Thyroid gland (tissue), 4 donors: ENCODE data around the gene SNX8.

Experiments used
- CTCF ChIP-seq, 6 experiments: fragments of 200-600 bp in 3 of 6; fragments of 450-650 bp in 3 of 6; sonication (generic) in 3 of 6; IDR thresholded peaks; one replicate each; pipeline ENCODE4 v1.5.1; 2016 to 2019; ENCODE audit warnings: antibody characterized with exemption in 6 of 6, mild to moderate bottlenecking in 2 of 6, inconsistent platforms in 1 of 6, moderate library complexity in 1 of 6
- POLR2A ChIP-seq, 2 donors: fragments of 450-650 bp; IDR thresholded peaks; one replicate each; pipeline ENCODE4 v1.6.1; 2017; ENCODE audit warnings: antibody characterized with exemption in 2 of 2, mild to moderate bottlenecking in 2 of 2, moderate library complexity in 1 of 2

- no peak for TF ChIP-seq CTCF (IDR thresholded peaks at IDR 0.05)
- no peak for TF ChIP-seq POLR2A (IDR thresholded peaks at IDR 0.05)
Measured at GRCh38 chr7:2210551-2211258, 103.5 kb downstream of the SNX8 start.
